Activated CD8-positive, alpha-beta memory T cell treated with anti-CD3 and anti-CD28 coated beads, Interleukin-2, amount 10 ng/mL, durations not matched to agents 7 days and 5 days (primary cell): ENCODE data around the gene DCAF12. TPM values are rescaled to one million over a fixed set of nuclear protein-coding genes. Genes with fewer than 3 reads are reported as not detected.

ENCODE experiments used
- ATAC-seq: fragments of 150-1000 bp; cut with Tn5 transposase; one replicate; pipeline ENCODE4 v1.10.0; 2021; ENCODE audit warnings: moderate library complexity
- CTCF ChIA-PET: fragments of 350-600 bp; sonication (Branson Sonifier 250); formaldehyde crosslinking; loops from one replicate; lab custom pipeline; 2021; ENCODE audit warnings: antibody characterized with exemption; lab: Charles Lee
- DNase-seq: peaks from one replicate; pipeline ENCODE4 v3.0.0-alpha.2; 2020
- H3K27ac Mint-ChIP-seq: one replicate; pipeline ENCODE4 v1.8.0; 2021; ENCODE audit warnings: mild to moderate bottlenecking, mixed read lengths
- H3K27me3 Mint-ChIP-seq: one replicate; pipeline ENCODE4 v1.8.0; 2021; ENCODE audit warnings: mixed read lengths
- H3K36me3 Mint-ChIP-seq: one replicate; pipeline ENCODE4 v1.8.0; 2021; ENCODE audit warnings: mild to moderate bottlenecking, mixed read lengths
- H3K4me1 Mint-ChIP-seq: one replicate; pipeline ENCODE4 v1.8.0; 2021; ENCODE audit warnings: mixed read lengths
- H3K4me3 Mint-ChIP-seq: one replicate; pipeline ENCODE4 v1.8.0; 2021; ENCODE audit warnings: mild to moderate bottlenecking, moderate library complexity, mixed read lengths
- H3K9me3 Mint-ChIP-seq: one replicate; pipeline ENCODE4 v1.8.0; 2022; ENCODE audit warnings: low read depth, mixed read lengths
- total RNA-seq, 2 experiments: library from RNA; stranded (reverse); gene quantifications; one replicate each; pipeline ENCODE4 v1.2.3, GENCODE V29; 2021

The DCAF12 gene
- 10 to 100 TPM; 48.4 to 58.9 TPM for total RNA-seq

DNA sequence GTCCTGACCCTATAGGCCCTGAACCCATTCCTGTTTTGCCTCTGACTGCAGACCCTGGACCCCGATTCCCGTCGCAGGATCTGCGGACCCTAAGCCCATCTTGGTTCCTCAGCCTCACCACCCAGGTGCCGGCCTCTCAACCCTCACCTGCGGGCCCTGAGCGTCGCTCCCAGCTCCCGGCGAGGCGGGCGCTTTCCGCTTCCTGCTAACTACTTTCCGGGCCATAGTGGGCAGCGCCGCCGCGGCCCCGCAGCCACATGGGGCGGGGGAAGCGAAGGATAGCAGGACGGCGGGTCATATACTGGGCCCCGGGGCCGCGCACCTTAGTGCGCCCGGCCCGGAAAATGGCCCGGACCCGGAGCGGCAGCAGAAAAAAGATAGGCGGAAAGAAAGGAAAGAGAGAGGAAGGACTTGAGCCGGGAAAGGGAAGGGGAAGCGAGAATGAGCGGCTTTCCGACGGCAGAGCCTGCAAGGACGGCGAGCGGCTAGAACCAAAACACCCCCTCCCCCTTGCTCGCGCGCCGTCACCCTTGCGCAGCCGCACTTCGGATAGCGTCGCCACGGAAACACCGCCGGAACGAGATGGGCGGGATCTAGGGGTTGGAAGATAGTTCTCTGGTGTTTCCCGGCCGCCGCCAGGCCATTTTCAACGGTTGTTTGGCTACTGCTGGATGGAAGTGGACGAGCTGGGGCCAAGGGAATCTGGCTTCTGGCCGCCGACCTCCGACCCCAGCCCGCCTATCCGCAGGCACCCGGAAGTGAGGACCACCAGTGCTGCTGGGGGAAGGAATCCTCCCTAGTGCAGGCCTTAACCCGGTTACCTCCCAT is at the start of gene DCAF12:
Gene DCAF12, minus strand, starts transcription at position 492 of the 828 bp plus-strand sequence. Its CDS starts 267 bp downstream, at position 225.
- peaks cover 39% of the 10 kb centered on the region for H3K4me1 Mint-ChIP-seq
- ATAC-seq = peak; percentile 93
- H3K36me3 Mint-ChIP-seq = peaks cover 33% of the 10 kb centered on the region
- H3K27ac Mint-ChIP-seq = peak within 1 kb of the TSS; percentile 96
- CTCF ChIA-PET = interaction anchor here (0.6 to 4.6 kb wide), 3 partner anchors 50 to 215 kb away, joined by 3 to 17 read pairs (median 3); no protein-coding TSS in a partner anchor
- no peaks in the 10 kb centered on the region for H3K27me3 Mint-ChIP-seq
- H3K9me3 Mint-ChIP-seq = no peaks in the 10 kb centered on the region
- H3K4me3 Mint-ChIP-seq = peak within 1 kb of the TSS; percentile 99
- peak; percentile 94 for DNase-seq

DNA sequence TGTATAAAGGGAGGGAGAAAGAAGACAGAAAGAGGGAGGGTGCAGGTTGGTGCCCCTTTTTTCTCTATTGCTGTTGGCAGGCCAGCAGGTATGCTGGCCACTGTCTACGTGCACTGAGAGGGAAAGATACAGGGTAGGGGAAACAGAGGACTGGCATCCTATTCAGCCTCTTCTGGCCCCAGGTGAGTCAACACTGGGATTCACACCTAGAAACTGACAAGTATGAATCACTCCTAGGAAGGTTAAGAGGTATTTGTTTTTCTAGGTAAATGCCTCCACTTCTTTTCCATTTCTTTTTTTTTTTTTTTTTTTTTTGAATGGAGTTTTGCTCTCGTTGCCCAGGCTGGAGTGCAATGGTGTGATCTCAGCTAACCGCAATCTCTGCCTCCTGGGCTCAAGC is 49.6 kb upstream of the DCAF12 start:
- H3K4me3 Mint-ChIP-seq = no peak overlapping the region

DNA sequence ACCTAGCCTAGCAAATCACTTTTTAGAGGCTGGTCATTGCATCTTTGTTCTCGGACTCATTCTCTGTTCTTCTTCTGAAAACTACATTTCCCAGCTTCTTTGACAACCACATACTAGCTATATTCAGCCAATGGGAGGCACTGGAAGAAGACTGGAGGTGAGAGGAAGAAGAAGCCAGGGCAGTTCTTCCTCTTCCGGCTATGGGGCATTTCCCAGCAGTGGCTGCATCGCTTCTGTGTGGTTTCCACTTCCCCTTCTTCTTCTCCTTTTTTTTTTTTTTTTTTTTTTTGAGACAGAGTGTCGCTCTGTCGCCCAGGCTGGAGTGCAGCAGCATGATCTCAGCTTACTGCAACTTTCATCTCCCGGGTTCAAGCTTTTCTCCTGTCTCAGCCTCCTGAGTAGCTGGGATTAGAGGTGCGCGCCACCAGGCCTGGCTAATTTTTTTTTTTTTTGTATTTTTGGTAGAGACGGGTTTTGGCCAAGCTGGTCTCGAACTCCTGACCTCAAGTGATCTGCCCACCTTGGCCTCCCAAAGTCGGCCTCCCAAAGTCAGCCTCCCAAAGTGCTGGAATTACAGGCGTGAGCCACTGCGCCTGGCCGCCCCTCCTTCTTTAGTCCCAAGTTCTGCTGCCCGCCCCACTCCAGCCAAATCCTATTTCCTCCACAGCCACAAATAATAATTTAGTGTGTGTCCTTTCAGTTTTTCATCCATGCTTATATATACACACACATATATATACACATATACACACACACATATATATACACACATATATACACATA is 45.4 kb upstream of the DCAF12 start:
- CTCF ChIA-PET = interaction anchor here (0.8 to 1.2 kb wide), 4 partner anchors 38 to 190 kb away, joined by 3 to 4 read pairs (median 4); no protein-coding TSS in a partner anchor
- H3K4me3 Mint-ChIP-seq = peak overlapping the region; percentile 39
- H3K27ac Mint-ChIP-seq = peak overlapping the region; percentile 64
- DNase-seq (peak; percentile 78), ATAC-seq (peak; percentile 94)
- H3K4me1 Mint-ChIP-seq = peaks cover 12% of the 10 kb centered on the region
- no peaks in the 10 kb centered on the region for H3K9me3 Mint-ChIP-seq
- H3K27me3 Mint-ChIP-seq = no peaks in the 10 kb centered on the region
- H3K36me3 Mint-ChIP-seq = no peaks in the 10 kb centered on the region

More for the DNA sequence above, 49.6 kb upstream of the DCAF12 start:
- Mint-ChIP-seq H3K27ac (no peak overlapping the region), H3K9me3 (no peaks in the 10 kb centered on the region), H3K36me3 (peaks cover 6% of the 10 kb centered on the region), H3K4me1 (peaks cover 28% of the 10 kb centered on the region), H3K27me3 (no peaks in the 10 kb centered on the region)
- ATAC-seq (no peak), DNase-seq (no peak)
- CTCF ChIA-PET = interaction anchor here (0.7 kb wide), 1 partner anchor 50 kb away, joined by 3 read pairs; no protein-coding TSS in a partner anchor

DNA sequence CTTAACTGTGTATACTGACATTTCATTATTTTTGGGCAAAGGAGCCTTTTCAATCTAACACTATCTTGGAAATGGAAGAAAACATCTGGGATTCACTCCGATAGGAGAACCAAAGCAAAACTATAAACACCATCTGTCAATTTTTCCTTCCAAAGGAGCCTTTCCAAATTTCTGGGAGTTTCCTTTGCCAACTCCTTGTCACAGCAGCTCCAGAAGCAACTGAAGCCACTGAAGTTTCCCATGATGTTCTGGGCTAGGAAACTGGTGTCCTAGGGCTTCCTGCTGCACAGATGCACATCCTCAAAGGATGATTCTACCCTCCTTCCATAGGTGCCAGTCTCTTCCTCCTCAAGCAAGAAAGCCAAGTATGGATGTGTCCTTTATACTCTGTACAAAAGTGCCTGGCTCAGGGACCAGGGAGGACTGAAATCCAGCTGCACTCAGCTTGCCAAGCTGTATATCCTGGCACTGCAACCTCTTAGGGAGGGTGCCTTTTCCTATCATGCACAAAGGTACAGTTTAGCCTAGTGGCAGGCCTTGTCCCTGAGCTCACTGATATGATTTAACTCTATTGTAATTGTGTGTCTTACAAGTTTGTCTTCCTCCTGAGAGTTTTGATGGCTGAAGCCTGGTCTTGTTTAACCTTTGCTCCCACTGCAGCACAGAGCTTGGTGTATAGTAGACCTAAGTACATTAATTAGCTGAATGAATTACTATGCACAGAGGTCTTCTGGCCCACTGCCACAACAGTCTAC is 43.9 kb upstream of the DCAF12 start:
- Mint-ChIP-seq H3K9me3 (no peaks in the 10 kb centered on the region), H3K4me1 (peaks cover 9% of the 10 kb centered on the region), H3K27ac (no peak overlapping the region), H3K27me3 (no peaks in the 10 kb centered on the region), H3K36me3 (no peaks in the 10 kb centered on the region), H3K4me3 (no peak overlapping the region)
- ATAC-seq = no peak
- CTCF ChIA-PET = interaction anchor here (0.5 to 0.8 kb wide), 2 partner anchors 16 to 21 kb away, joined by 3 to 5 read pairs; no protein-coding TSS in a partner anchor
- DNase-seq = no peak

DNA sequence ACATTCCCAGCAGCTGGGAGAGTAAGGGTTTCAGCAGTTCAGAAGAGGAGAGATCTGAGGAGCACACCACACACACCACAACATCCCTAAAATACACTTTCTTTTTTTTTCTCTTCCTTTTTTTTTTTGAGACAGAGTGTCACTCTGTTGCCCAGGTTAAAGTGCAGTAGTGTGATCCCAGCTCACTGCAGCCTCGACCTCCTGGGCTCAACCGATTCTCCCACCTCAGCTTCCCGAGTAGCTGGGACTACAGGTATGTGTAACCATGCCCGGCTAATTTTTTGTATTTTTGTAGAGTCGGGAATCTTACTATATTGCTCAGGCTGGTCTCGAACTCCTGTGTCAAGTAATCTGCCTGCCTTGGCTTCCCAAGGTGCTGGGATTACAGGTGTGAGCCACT is 42.6 kb upstream of the DCAF12 start:
- CTCF ChIA-PET = no interaction called here
- Mint-ChIP-seq H3K9me3 (no peaks in the 10 kb centered on the region), H3K4me3 (no peak overlapping the region), H3K36me3 (no peaks in the 10 kb centered on the region), H3K27ac (no peak overlapping the region), H3K4me1 (peaks cover 9% of the 10 kb centered on the region), H3K27me3 (no peaks in the 10 kb centered on the region)
- no peak for DNase-seq
- no peak for ATAC-seq

DNA sequence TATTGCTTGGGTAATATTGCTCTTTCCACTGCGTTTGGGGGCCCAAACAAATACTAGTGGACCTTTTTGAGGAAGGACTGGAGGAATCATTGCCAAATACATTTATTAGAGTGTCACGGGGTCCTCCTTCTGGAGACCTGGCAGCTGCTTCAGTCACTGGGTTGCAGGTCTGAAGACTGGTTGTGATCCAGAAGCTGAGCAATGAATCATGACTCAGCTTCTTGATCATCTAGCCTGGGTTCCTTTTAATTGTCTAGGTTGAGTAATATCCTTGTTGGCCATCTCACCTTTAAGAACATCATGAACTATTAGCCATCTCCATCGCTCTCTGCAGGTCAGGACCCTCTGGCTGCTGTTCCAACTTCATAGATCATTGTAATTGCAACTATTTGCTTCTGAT is 36.9 kb upstream of the DCAF12 start:
- CTCF ChIA-PET = no interaction called here
- H3K9me3 Mint-ChIP-seq = no peaks in the 10 kb centered on the region

DNA sequence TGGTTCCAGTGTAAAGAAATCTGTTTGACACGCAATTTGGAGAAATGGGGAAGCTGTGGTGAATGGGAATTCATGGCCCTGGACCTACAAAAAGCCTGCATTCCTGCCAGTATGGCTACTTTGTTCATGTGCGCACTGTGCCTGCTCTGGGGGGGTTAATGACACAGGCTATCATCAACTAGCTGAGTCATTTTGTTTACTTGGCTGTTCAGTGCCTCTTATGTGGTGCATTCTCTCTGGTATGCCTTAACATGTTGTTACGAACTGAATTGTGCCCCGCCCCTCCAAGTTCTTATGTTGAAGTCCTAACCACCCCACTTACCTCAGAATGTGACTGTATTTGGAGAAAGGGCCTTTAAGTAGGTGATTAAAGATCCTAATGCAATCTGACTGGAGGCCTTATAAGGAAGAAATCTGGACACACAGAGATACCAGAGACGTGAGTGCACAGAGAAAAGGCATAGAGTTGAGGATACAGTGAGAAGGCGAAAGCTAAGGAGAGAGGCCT is 31.9 kb upstream of the DCAF12 start:
- ATAC-seq (no peak), DNase-seq (no peak)
- no peaks in the 10 kb centered on the region for H3K4me1 Mint-ChIP-seq
- CTCF ChIA-PET = interaction anchor here (1.4 kb wide), 1 partner anchor 94 kb away, joined by 3 read pairs; no protein-coding TSS in a partner anchor
- H3K27me3 Mint-ChIP-seq = peaks cover 4% of the 10 kb centered on the region
- no peak overlapping the region for H3K27ac Mint-ChIP-seq
- no peak overlapping the region for H3K4me3 Mint-ChIP-seq
- H3K9me3 Mint-ChIP-seq = no peaks in the 10 kb centered on the region
- H3K36me3 Mint-ChIP-seq = no peaks in the 10 kb centered on the region

More for the DNA sequence above, 36.9 kb upstream of the DCAF12 start:
- DNase-seq = no peak
- no peak overlapping the region for H3K4me3 Mint-ChIP-seq
- no peak for ATAC-seq
- H3K27ac Mint-ChIP-seq = no peak overlapping the region
- no peaks in the 10 kb centered on the region for H3K27me3 Mint-ChIP-seq
- no peaks in the 10 kb centered on the region for H3K36me3 Mint-ChIP-seq
- H3K4me1 Mint-ChIP-seq = no peaks in the 10 kb centered on the region

DNA sequence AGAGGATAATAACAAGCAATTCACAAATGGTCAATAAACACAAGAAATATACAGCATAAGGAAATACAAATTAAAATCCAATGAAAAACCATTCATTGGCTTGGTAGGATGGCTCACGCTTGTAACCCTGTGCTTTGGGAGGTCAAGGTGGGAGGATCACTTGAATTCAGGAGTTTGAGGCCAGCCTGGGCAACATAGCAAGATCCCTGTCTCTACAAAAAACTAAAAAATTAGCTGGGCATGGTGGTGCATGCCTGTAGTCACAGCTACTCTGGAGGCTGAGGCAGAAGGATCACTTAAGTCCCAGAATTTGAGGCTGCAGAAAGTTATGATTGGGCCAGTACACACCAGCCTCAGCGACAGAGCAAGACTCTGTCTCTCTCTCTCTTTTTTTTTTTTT is 31.4 kb upstream of the DCAF12 start:
- Mint-ChIP-seq H3K4me1 (no peaks in the 10 kb centered on the region), H3K4me3 (no peak overlapping the region), H3K36me3 (no peaks in the 10 kb centered on the region), H3K27ac (no peak overlapping the region), H3K27me3 (peaks cover 4% of the 10 kb centered on the region), H3K9me3 (no peaks in the 10 kb centered on the region)
- ATAC-seq (no peak), DNase-seq (no peak)
- CTCF ChIA-PET = no interaction called here

DNA sequence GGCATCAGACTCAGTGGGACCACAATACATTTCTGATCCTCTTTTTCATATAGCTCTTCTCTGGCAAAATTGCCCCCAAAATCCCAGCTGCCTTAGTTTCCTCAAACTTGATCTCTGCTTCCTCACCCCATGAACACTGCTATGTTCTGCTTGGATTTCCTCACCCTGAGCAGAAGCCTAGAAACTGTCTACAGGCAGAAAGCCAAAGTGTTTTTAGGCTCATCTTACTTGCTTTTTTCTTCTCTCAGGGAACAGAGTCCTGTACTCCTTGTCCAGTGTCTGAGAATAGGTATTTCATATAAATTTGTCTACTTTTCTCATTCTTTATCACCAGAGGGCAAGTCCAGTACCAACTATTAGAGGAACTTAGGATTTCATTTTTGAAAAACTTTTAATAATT is 30.8 kb upstream of the DCAF12 start:
- CTCF ChIA-PET = no interaction called here
- no peak for ATAC-seq
- Mint-ChIP-seq H3K9me3 (no peaks in the 10 kb centered on the region), H3K36me3 (no peaks in the 10 kb centered on the region), H3K27me3 (peaks cover 4% of the 10 kb centered on the region), H3K4me3 (no peak overlapping the region), H3K4me1 (no peaks in the 10 kb centered on the region), H3K27ac (no peak overlapping the region)
- DNase-seq = no peak

DNA sequence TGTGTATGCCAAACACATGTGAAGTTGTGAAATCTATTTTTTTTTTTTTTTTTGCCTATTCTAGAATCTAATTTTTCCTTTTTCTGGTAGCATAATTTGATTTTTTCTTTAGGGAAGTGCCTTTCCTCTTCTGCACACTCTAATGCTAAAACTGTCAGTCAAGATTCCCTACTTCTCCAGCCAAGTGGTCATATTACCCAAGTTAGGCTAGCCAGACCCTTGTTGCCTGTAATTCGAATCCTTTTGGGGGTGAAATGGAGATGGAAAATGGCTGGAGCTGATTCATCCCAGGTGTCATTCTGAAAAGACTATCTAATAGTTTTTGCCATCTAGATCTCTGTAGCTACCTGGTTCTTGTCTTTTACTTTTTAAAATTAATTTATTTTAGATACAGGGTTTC is 27.6 kb upstream of the DCAF12 start:
- H3K4me1 Mint-ChIP-seq = no peaks in the 10 kb centered on the region
- H3K27me3 Mint-ChIP-seq = peaks cover 4% of the 10 kb centered on the region
- H3K27ac Mint-ChIP-seq = no peak overlapping the region
- H3K9me3 Mint-ChIP-seq = no peaks in the 10 kb centered on the region
- no peak overlapping the region for H3K4me3 Mint-ChIP-seq
- CTCF ChIA-PET = interaction anchor here (0.8 kb wide), 1 partner anchor 16 kb away, joined by 5 read pairs; no protein-coding TSS in a partner anchor
- no peaks in the 10 kb centered on the region for H3K36me3 Mint-ChIP-seq
- DNase-seq = no peak
- ATAC-seq = no peak

DNA sequence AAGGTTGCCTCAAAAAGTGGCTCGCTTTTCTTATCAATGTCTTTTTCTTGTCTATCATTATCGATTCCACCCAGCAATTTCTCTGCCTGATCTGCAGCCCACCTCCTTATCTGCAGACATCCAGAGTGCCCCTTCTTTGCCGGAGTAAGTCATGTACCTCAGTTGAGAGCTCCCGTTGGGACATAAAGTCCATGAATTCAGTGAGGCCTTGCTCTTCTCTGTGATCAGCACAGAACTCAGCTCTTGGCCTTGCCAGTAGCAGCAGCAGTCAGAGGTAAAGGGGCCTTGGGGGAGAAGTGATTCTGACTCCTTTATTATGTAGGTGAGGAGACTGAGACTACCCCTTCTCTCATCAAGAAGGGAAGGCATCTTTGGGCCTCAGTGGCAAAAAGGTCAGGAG is 24.9 kb upstream of the DCAF12 start:
- DNase-seq = no peak
- ATAC-seq = no peak
- H3K4me3 Mint-ChIP-seq = no peak overlapping the region
- H3K27me3 Mint-ChIP-seq = peaks cover 5% of the 10 kb centered on the region
- no peaks in the 10 kb centered on the region for H3K9me3 Mint-ChIP-seq
- CTCF ChIA-PET = no interaction called here
- H3K4me1 Mint-ChIP-seq = no peaks in the 10 kb centered on the region
- H3K27ac Mint-ChIP-seq = no peak overlapping the region
- no peaks in the 10 kb centered on the region for H3K36me3 Mint-ChIP-seq

DNA sequence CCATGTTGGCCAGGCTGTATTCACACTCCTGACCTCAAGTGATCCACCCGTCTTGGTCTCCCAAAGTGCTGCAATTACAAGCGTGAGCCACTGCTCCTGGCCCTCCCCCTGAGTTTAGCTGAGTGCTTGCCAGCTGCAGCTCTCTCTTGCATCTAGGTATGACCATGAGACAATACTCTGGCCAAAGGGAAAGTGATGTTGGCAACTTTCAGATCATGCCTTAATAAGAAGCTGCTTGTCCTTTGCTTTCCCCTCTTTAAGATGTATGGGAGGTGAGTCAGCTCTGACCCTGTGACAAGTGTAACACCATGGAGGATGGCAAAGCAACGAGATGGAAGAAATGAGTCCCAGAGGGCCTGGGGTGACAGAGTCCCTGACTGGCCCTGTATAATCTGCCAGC is 18.7 kb upstream of the DCAF12 start:
- Mint-ChIP-seq H3K36me3 (no peaks in the 10 kb centered on the region), H3K27me3 (peaks cover 6% of the 10 kb centered on the region), H3K27ac (no peak overlapping the region), H3K9me3 (no peaks in the 10 kb centered on the region), H3K4me3 (no peak overlapping the region), H3K4me1 (no peaks in the 10 kb centered on the region)
- DNase-seq (no peak), ATAC-seq (no peak)
- CTCF ChIA-PET = interaction anchor here (0.7 to 2.2 kb wide), 2 partner anchors 106 to 108 kb away, joined by 3 to 8 read pairs; no protein-coding TSS in a partner anchor
